Activated CD4-positive, alpha-beta T cell treated with anti-CD3 and anti-CD28 coated beads, Interleukin-2, amount 50 U/mL, for 48 hours (primary cell): ENCODE results near the gene DNER.
"Not testable (repeated sequence)": the region's sequence is repeated elsewhere in the genome, so short reads cannot be mapped to it uniquely, and the experiment has no call there.

Experiments
- DNase-seq, 2 experiments: peaks; one replicate each; pipeline ENCODE4 v3.0.0-alpha.2; 2020

The DNER gene

GRCh38 chr2:229376866-229377265, 337.5 kb downstream of the DNER start:
- no peak for DNase-seq

GRCh38 chr2:229375251-229375650, 339.1 kb downstream of the DNER start:
- DNase-seq = no peak

GRCh38 chr2:229373311-229373710, 341.0 kb downstream of the DNER start:
- DNase-seq = not testable (repeated sequence)

- DNase-seq = no peak
These were observed 342.1 kb downstream of the DNER start for GRCh38 chr2:229372207-229372606.

GRCh38 chr2:229371086-229371485, 343.3 kb downstream of the DNER start:
- no peak for DNase-seq

GRCh38 chr2:229370509-229370908, 343.8 kb downstream of the DNER start:
- no peak for DNase-seq

GRCh38 chr2:229363185-229363814, 351.1 kb downstream of the DNER start:
- no peak for DNase-seq

- no peak for DNase-seq
These were observed 363.5 kb downstream of the DNER start for GRCh38 chr2:229350883-229351282.

GRCh38 chr2:229350117-229350805, 364.1 kb downstream of the DNER start:
- no peak for DNase-seq

GRCh38 chr2:229348128-229348527, 366.2 kb downstream of the DNER start:
- DNase-seq = no peak

GRCh38 chr2:229346816-229347540, 367.4 kb downstream of the DNER start:
- no peak for DNase-seq

- no peak for DNase-seq
These were observed 369.4 kb downstream of the DNER start for GRCh38 chr2:229344955-229345354.

- no peak for DNase-seq
These were observed 370.2 kb downstream of the DNER start for GRCh38 chr2:229344151-229344551.

- DNase-seq = no peak
These were observed 370.7 kb downstream of the DNER start for GRCh38 chr2:229343661-229344060.

GRCh38 chr2:229342376-229342775, 372.0 kb downstream of the DNER start:
- peak; percentile 9 to 21 for DNase-seq

- DNase-seq = no peak
These were observed 374.1 kb downstream of the DNER start for GRCh38 chr2:229340086-229340760.

- DNase-seq = no peak
These were observed 374.7 kb downstream of the DNER start for GRCh38 chr2:229339618-229340017.

- DNase-seq = not testable (repeated sequence)
These were observed 375.2 kb downstream of the DNER start for GRCh38 chr2:229339171-229339570.

- no peak for DNase-seq
These were observed 378.4 kb downstream of the DNER start for GRCh38 chr2:229335877-229336346.

GRCh38 chr2:229335330-229335729, 379.0 kb downstream of the DNER start:
- DNase-seq = no peak

GRCh38 chr2:229330952-229331351, 383.4 kb downstream of the DNER start:
- no peak for DNase-seq

GRCh38 chr2:229319558-229319957, 394.8 kb downstream of the DNER start:
- no peak for DNase-seq

- no peak for DNase-seq
These were observed 400.2 kb downstream of the DNER start for GRCh38 chr2:229314117-229314516.
